C4-2B (cell line): ENCODE results near the gene AAK1.

ENCODE experiments used
- ZFX ChIP-seq: fragments of 450-650 bp; IDR thresholded peaks from 2 replicates; pipeline ENCODE4 v1.6.1; 2017
- TF ChIP-seq, protein P1 (sequence below): fragments of 450-650 bp; conservative IDR thresholded peaks from 2 replicates; pipeline ENCODE4 v1.5.1; 2017; ENCODE audit warnings: mild to moderate bottlenecking

GRCh38 chr2:69638630-69639029 is 4.9 kb downstream of the AAK1 start:
- no peak for TF ChIP-seq ZFX
- TF ChIP-seq, protein P1, sequence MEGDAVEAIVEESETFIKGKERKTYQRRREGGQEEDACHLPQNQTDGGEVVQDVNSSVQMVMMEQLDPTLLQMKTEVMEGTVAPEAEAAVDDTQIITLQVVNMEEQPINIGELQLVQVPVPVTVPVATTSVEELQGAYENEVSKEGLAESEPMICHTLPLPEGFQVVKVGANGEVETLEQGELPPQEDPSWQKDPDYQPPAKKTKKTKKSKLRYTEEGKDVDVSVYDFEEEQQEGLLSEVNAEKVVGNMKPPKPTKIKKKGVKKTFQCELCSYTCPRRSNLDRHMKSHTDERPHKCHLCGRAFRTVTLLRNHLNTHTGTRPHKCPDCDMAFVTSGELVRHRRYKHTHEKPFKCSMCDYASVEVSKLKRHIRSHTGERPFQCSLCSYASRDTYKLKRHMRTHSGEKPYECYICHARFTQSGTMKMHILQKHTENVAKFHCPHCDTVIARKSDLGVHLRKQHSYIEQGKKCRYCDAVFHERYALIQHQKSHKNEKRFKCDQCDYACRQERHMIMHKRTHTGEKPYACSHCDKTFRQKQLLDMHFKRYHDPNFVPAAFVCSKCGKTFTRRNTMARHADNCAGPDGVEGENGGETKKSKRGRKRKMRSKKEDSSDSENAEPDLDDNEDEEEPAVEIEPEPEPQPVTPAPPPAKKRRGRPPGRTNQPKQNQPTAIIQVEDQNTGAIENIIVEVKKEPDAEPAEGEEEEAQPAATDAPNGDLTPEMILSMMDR: no peak
